CD4-positive, CD25-positive, alpha-beta regulatory T cell (primary cell): ENCODE data around the gene DIP2C. TPM values are rescaled to one million over a fixed set of nuclear protein-coding genes. Genes with fewer than 3 reads are reported as not detected.
"Not testable (repeated sequence)": the region's sequence is repeated elsewhere in the genome, so short reads cannot be mapped to it uniquely, and the experiment has no call there.

Experiments used
- ATAC-seq, 2 donors: fragments of 150-1000 bp; cut with Tn5 transposase; one replicate each; pipeline ENCODE4 v1.10.0; 2021; ENCODE audit warnings: low read depth in 2 of 2, moderate number of reproducible peaks in 2 of 2, moderate library complexity in 1 of 2
- DNase-seq, 3 donors: peaks; one replicate each; pipeline versions ENCODE4 v3.0.0 to v3.0.0-alpha.2; 2012 to 2022; ENCODE audit warnings: mixed read lengths in 1 of 3
- H3K27ac ChIP-seq: one replicate; pipeline ENCODE4 v1.7.0; 2013; ENCODE audit warnings: mild to moderate bottlenecking, low read length; ENCODE audit not compliant: insufficient read depth, poor library complexity, severe bottlenecking
- H3K27me3 ChIP-seq: one replicate; pipeline ENCODE4 v1.7.0; 2013; ENCODE audit warnings: low read length; ENCODE audit not compliant: control insufficient read depth, insufficient read depth
- H3K36me3 ChIP-seq: one replicate; pipeline ENCODE4 v1.7.0; 2013; ENCODE audit warnings: mild to moderate bottlenecking, low read length, moderate library complexity; ENCODE audit not compliant: control insufficient read depth, insufficient read depth
- H3K4me1 ChIP-seq: 2 replicates; pipeline ENCODE4 v1.7.0; 2013; ENCODE audit warnings: mild to moderate bottlenecking, low read length; ENCODE audit not compliant: insufficient read depth, control insufficient read depth, poor library complexity, severe bottlenecking
- H3K4me3 ChIP-seq: one replicate; pipeline ENCODE4 v1.7.0; 2013; ENCODE audit warnings: low read depth, mild to moderate bottlenecking, low read length, moderate library complexity
- H3K9me3 ChIP-seq, 2 experiments: 1 replicate in 1 of 2; 2 replicates in 1 of 2; pipeline ENCODE4 v1.7.0; 2013; ENCODE audit warnings: low read length in 2 of 2, mild to moderate bottlenecking in 1 of 2, moderate library complexity in 1 of 2; ENCODE audit not compliant: control insufficient read depth in 2 of 2
- H3K27ac Mint-ChIP-seq, 3 donors: one replicate each; pipeline ENCODE4 v1.8.0; 2020 to 2022; ENCODE audit warnings: mild to moderate bottlenecking in 3 of 3, mixed read lengths in 3 of 3, moderate library complexity in 2 of 3
- H3K27me3 Mint-ChIP-seq: one replicate; pipeline ENCODE4 v1.8.0; 2022; ENCODE audit warnings: mild to moderate bottlenecking, mixed read lengths
- H3K36me3 Mint-ChIP-seq: one replicate; pipeline ENCODE4 v1.8.0; 2020; ENCODE audit warnings: mixed read lengths
- H3K4me1 Mint-ChIP-seq, 4 donors: one replicate each; pipeline ENCODE4 v1.8.0; 2020 to 2022; ENCODE audit warnings: mixed read lengths in 4 of 4, mild to moderate bottlenecking in 1 of 4
- H3K4me3 Mint-ChIP-seq, 4 donors: one replicate each; pipeline ENCODE4 v1.8.0; 2020 to 2022; ENCODE audit warnings: mild to moderate bottlenecking in 4 of 4, mixed read lengths in 4 of 4, moderate library complexity in 3 of 4
- H3K9me3 Mint-ChIP-seq, 7 donors: one replicate each; pipeline ENCODE4 v1.8.0; 2020 to 2022; ENCODE audit warnings: mixed read lengths in 7 of 7, mild to moderate bottlenecking in 3 of 7, moderate library complexity in 2 of 7
- polyA plus RNA-seq, 4 donors: library from polyadenylated mRNA; unstranded; fragments of 300-500 nt; fragmentation: Illumina TruSeq; gene quantifications; one replicate each; pipeline ENCODE4 v1.2.3, GENCODE V29; 2021
- total RNA-seq: library from RNA; stranded (reverse); gene quantifications from one replicate; pipeline ENCODE4 v1.2.3, GENCODE V29; 2022

DIP2C gene
- total and polyA plus RNA-seq, 5 donors from 2014 or later, result 0.47 to 4.1 (median 0.54) TPM

DNA sequence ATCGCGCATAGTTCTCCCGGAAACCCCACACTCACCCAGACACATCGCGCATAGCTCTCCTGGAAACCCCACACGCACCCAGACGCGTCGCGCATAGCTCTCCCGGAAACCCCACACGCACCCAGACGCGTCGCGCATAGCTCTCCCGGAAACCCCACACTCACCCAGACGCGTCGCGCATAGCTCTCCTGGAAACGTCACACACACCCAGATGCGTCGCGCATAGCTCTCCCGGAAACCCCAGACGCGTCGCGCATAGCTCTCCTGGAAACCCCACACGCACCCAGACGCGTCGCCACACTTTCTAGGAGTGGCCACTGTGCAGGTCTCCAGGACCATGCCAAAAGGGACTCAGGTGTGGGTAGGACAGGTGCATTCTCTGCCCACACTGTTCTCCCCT, 341.7 kb downstream of the DIP2C start:
- not testable (repeated sequence) for H3K27me3 Mint-ChIP-seq, H3K36me3 Mint-ChIP-seq, H3K4me3 Mint-ChIP-seq, H3K36me3 ChIP-seq, H3K27ac ChIP-seq, H3K27me3 ChIP-seq, ATAC-seq, H3K9me3 ChIP-seq, H3K4me3 ChIP-seq, H3K4me1 ChIP-seq, DNase-seq, H3K4me1 Mint-ChIP-seq, H3K27ac Mint-ChIP-seq, H3K9me3 Mint-ChIP-seq

DNA sequence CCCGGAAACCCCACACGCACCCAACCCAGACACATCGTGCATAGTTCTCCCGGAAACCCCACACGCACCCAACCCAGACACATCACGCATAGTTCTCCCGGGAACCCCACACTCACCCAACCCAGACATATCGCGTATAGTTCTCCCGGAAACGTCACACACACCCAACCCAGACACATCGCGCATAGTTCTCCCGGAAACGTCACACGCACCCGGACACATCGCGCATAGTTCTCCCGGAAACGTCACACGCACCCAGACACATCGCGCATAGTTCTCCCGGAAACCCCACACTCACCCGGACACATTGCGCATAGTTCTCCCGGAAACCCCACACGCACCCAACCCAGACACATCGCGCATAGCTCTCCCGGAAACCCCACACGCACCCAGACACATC, 342.3 kb downstream of the DIP2C start:
- H3K4me1 Mint-ChIP-seq, H3K36me3 ChIP-seq, H3K4me1 ChIP-seq, H3K4me3 Mint-ChIP-seq, ATAC-seq, H3K27ac ChIP-seq, H3K4me3 ChIP-seq, H3K9me3 Mint-ChIP-seq, H3K9me3 ChIP-seq, DNase-seq, H3K36me3 Mint-ChIP-seq, H3K27ac Mint-ChIP-seq, H3K27me3 ChIP-seq, H3K27me3 Mint-ChIP-seq: not testable (repeated sequence)

DNA sequence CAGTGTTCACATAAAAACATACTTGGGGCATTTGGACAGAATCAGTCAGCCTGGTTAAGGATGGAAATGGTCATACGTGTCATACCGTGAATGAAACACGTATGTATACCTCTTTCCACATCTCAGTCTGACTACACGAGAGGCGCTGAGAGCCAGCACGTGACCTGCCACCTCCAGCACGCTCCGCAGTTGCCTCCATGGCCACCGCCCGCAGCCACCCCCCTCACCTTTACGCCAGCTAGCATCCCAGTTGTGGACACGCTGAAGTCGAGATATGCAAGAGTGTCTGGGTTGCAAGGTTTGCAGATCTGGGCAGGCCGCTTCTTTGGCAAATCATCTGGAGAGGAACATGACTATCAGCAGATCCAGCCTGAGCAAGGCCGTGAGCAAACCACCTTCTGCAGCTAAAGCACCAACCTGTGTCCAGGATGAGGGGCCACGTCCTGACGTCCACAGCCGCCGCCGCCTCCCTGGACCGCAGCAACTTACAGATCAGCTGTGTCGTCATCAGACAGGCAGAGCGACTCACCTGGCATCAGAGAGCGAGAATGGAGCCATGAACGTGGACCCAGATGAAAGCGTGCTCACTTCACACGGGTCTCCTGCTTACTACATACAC, 344.8 kb downstream of the DIP2C start:
- Histone ChIP-seq H3K4me3 (no peak overlapping the region), H3K36me3 (peaks cover 3% of the 10 kb centered on the region), H3K27ac (no peak overlapping the region), H3K27me3 (no peaks in the 10 kb centered on the region), H3K4me1 (no peaks in the 10 kb centered on the region), H3K9me3 (no peaks in the 10 kb centered on the region)
- H3K27me3 Mint-ChIP-seq, result no peaks in the 10 kb centered on the region
- no peak overlapping the region for H3K27ac Mint-ChIP-seq
- no peak overlapping the region for H3K4me3 Mint-ChIP-seq
- no peaks in the 10 kb centered on the region for H3K4me1 Mint-ChIP-seq
- peaks cover 6% of the 10 kb centered on the region for H3K36me3 Mint-ChIP-seq
- H3K9me3 Mint-ChIP-seq, result peaks cover 0 to 2% (median 0%) of the 10 kb centered on the region in 7 donors
- ATAC-seq (no peak), DNase-seq (no peak)

DNA sequence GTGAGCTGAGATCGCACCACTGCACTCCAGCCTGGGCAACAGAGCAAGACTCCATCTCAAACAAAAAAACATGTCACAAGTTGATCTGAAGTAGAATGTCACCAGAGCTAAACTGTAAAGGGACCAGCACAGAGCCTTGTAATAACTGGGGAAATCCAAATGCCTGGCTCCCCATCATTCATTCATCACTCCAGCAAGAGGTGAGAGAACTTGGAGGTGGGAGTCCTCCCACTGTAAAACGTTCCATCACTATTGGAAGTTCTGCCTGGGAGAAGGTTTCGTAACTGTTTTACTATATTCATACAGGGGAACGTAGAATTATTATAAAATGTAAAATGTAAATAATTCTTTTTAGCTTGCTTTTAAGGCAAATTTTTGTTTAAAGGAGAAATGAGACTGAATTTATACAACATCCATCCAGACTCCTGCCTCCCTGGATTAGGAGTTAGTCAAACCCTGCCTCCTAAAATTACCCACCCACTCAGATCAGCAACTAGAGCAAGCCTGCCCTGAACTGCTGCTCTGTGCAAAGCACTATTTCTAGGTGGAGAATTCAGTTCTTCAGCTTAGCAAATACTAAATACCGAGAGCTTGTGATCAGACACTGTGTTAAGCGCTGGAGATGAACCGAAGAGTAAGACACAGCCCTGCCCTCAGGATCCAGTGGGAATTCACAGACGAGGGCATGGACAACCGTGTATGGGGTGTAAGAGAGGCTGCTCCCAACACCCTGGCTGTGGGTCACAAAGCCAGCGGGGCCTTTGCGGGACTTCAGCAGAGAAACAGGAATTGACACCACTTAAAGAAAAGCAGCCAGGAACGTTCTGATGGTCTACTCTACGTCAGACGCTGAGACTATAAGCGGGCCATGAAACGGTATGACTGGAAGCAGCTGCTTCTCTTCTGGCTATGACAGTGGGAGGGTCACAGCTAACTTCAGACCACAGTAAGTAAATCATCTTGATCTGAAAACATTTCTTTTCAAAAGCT, 345.9 kb downstream of the DIP2C start:
- Mint-ChIP-seq H3K27me3 (no peaks in the 10 kb centered on the region), H3K9me3 (peaks cover 0 to 2% (median 0%) of the 10 kb centered on the region in 7 donors), H3K36me3 (peaks cover 6% of the 10 kb centered on the region), H3K4me3 (no peak overlapping the region), H3K4me1 (no peaks in the 10 kb centered on the region), H3K27ac (no peak overlapping the region)
- H3K4me3 ChIP-seq, result no peak overlapping the region
- DNase-seq, result no peak
- no peaks in the 10 kb centered on the region for H3K27me3 ChIP-seq
- no peak for ATAC-seq
- no peak overlapping the region for H3K27ac ChIP-seq
- peaks cover 3% of the 10 kb centered on the region for H3K36me3 ChIP-seq
- H3K4me1 ChIP-seq, result no peaks in the 10 kb centered on the region
- H3K9me3 ChIP-seq, result no peaks in the 10 kb centered on the region

DNA sequence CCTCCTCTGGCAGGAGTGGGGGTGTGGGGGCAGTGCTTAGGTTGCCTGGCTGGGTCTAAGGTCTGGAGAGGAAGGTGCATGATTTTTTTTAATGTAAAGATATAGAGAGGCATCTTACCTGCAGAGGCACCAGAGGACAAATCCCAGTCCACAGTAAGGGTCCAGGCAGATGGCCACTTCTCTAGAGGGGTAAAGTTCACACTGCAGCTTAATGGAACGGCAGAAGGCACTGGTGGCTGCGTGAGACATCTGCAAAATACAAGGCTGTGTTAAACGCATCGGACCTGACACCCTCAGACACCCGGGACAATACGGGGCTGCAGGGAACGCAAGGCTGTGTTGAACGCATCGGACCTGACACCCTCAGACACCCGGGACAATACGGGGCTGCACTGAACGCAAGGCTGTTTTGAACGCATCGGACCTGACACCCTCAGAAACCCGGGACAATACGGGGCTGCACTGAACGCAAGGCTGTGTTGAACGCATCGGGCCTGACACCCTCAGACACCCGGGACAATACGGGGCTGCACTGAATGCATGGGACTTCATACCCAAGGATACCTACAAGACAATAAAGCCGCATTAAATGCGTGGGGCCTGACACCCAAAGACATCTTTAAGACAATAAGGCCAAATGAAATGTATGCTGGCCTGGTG, 348.3 kb downstream of the DIP2C start:
- H3K36me3 Mint-ChIP-seq, result peaks cover 6% of the 10 kb centered on the region
- H3K4me1 Mint-ChIP-seq, result peaks cover 0 to 3% (median under 1%) of the 10 kb centered on the region in 4 donors

DNA sequence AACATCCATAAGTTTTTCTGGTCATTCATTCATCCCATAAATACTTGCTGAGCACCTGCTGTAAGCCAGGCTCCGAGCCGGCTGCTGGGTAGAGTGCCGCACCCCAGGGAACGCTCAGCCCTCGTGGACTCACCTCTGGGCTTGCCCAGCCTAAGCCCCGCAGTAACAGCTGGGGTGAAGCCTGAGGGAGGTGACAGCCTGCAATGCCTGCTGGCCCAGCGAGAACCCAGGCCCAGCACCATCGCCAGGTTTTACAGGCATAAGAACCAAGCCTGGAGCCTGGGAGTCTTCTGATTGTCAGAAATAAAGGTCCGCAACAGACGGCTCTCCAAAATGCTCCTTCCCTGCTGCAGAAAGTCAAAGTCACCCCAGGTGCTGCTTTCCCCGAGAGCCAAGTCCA, 348.8 kb downstream of the DIP2C start:
- H3K4me3 Mint-ChIP-seq, result no peak overlapping the region
- Histone ChIP-seq H3K9me3 (no peaks in the 10 kb centered on the region), H3K27ac (no peak overlapping the region), H3K36me3 (no peaks in the 10 kb centered on the region), H3K4me1 (no peaks in the 10 kb centered on the region), H3K4me3 (no peak overlapping the region), H3K27me3 (no peaks in the 10 kb centered on the region)
- DNase-seq (no peak), ATAC-seq (no peak)
- peaks cover 6% of the 10 kb centered on the region for H3K36me3 Mint-ChIP-seq
- H3K9me3 Mint-ChIP-seq, result no peaks in the 10 kb centered on the region
- H3K27me3 Mint-ChIP-seq, result no peaks in the 10 kb centered on the region
- peaks cover 0 to 5% (median under 1%) of the 10 kb centered on the region in 4 donors for H3K4me1 Mint-ChIP-seq
- H3K27ac Mint-ChIP-seq, result peak overlapping the region in 1 of 3 donors; percentile 5

More for the DNA sequence above, 348.3 kb downstream of the DIP2C start:
- no peak overlapping the region for H3K27ac ChIP-seq
- DNase-seq, result no peak
- Mint-ChIP-seq H3K9me3 (no peaks in the 10 kb centered on the region), H3K4me3 (no peak overlapping the region), H3K27ac (no peak overlapping the region), H3K27me3 (no peaks in the 10 kb centered on the region)
- no peaks in the 10 kb centered on the region for H3K4me1 ChIP-seq
- H3K4me3 ChIP-seq, result no peak overlapping the region
- no peaks in the 10 kb centered on the region for H3K36me3 ChIP-seq
- ATAC-seq, result no peak
- H3K9me3 ChIP-seq, result no peaks in the 10 kb centered on the region
- no peaks in the 10 kb centered on the region for H3K27me3 ChIP-seq

DNA sequence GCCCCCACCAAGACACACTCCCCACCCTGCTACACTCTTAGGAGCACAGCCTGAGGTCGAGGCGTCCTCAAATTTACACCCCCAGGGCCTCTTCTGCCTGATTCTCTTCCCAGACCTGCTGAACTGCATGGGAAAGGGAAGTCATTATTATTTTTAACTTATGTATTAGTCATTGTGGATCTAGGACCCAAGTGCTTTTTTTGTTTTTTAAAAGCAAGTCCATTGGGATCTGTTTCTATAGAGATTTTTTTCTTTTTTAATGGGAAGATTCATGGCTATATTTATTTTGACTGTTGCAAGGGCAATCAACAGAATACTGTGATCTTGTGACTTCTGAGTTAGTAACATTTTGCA, 350.5 kb downstream of the DIP2C start:
- no peak overlapping the region for H3K4me3 ChIP-seq
- H3K27me3 ChIP-seq, result no peaks in the 10 kb centered on the region
- Mint-ChIP-seq H3K36me3 (peaks cover 6% of the 10 kb centered on the region), H3K4me3 (no peak overlapping the region), H3K4me1 (peaks cover 0 to 14% (median 5%) of the 10 kb centered on the region in 4 donors), H3K27me3 (no peaks in the 10 kb centered on the region), H3K9me3 (no peaks in the 10 kb centered on the region), H3K27ac (no peak overlapping the region)
- no peak overlapping the region for H3K27ac ChIP-seq
- ATAC-seq, result no peak
- no peak for DNase-seq
- peaks cover 1% of the 10 kb centered on the region for H3K4me1 ChIP-seq
- no peaks in the 10 kb centered on the region for H3K9me3 ChIP-seq
- H3K36me3 ChIP-seq, result no peaks in the 10 kb centered on the region
